Hepatocyte (in vitro differentiated cells): ENCODE results near the gene DSCAML1. TPM values are rescaled to one million over a fixed set of nuclear protein-coding genes. Genes with fewer than 3 reads are reported as not detected.

Experiments
- DNase-seq: peaks from one replicate; pipeline ENCODE4 v3.0.0-alpha.2; 2016; ENCODE audit warnings: low spot score
- H2AFZ ChIP-seq: fragments of 200-600 bp; sonication (generic); 2 replicates; pipeline ENCODE4 v1.6.0; 2016; ENCODE audit warnings: antibody characterized with exemption, mild to moderate bottlenecking
- H3K27ac ChIP-seq: fragments of 200-600 bp; sonication (generic); 2 replicates; pipeline ENCODE4 v1.5.1; 2016; ENCODE audit warnings: mild to moderate bottlenecking
- H3K27me3 ChIP-seq: fragments of 200-600 bp; sonication (generic); 2 replicates; pipeline ENCODE4 v1.6.1; 2016
- H3K36me3 ChIP-seq: fragments of 200-600 bp; sonication (generic); replicated peaks from 2 replicates; pipeline ENCODE4 v1.5.1; 2016; ENCODE audit warnings: low read depth; ENCODE audit not compliant: insufficient read depth
- H3K4me1 ChIP-seq: fragments of 200-600 bp; sonication (generic); 2 replicates; pipeline ENCODE4 v1.5.1; 2016; ENCODE audit warnings: mild to moderate bottlenecking, moderate library complexity; ENCODE audit not compliant: insufficient read depth
- H3K4me2 ChIP-seq: fragments of 200-600 bp; sonication (generic); 2 replicates; pipeline ENCODE4 v1.6.0; 2016
- H3K4me3 ChIP-seq: fragments of 200-600 bp; sonication (generic); 2 replicates; pipeline ENCODE4 v1.5.1; 2016; ENCODE audit warnings: mild to moderate bottlenecking
- H3K79me2 ChIP-seq: fragments of 200-600 bp; sonication (generic); 2 replicates; pipeline ENCODE4 v1.6.0; 2017; ENCODE audit warnings: mild to moderate bottlenecking
- H3K9me2 ChIP-seq: fragments of 200-600 bp; sonication (generic); replicated peaks from 2 replicates; pipeline ENCODE4 v1.6.0; 2017; ENCODE audit warnings: mild to moderate bottlenecking; ENCODE audit not compliant: insufficient read depth
- H3K9me3 ChIP-seq: fragments of 200-600 bp; sonication (generic); 2 replicates; pipeline ENCODE4 v1.5.1; 2016; ENCODE audit warnings: low read depth, mild to moderate bottlenecking
- H4K20me1 ChIP-seq: fragments of 200-600 bp; sonication (generic); 2 replicates; pipeline ENCODE4 v1.6.0; 2016; ENCODE audit warnings: mild to moderate bottlenecking; ENCODE audit not compliant: insufficient read depth, poor library complexity, severe bottlenecking
- CTCF ChIP-seq: fragments of 200-600 bp; sonication (generic); IDR thresholded peaks from 2 replicates; pipeline ENCODE4 v1.5.1; 2016; ENCODE audit warnings: antibody characterized with exemption, mild to moderate bottlenecking; ENCODE audit not compliant: poor library complexity
- EZH2 ChIP-seq: fragments of 200-600 bp; sonication (generic); IDR thresholded peaks from 2 replicates; pipeline ENCODE4 v1.6.1; 2016; ENCODE audit warnings: antibody characterized with exemption, mild to moderate bottlenecking, borderline replicate concordance
- EZH2phosphoT487 ChIP-seq: fragments of 200-600 bp; sonication (generic); IDR thresholded peaks from one replicate; pipeline ENCODE4 v1.6.1; 2018; ENCODE audit warnings: antibody characterized with exemption, mild to moderate bottlenecking, low read depth, moderate library complexity; ENCODE audit not compliant: unreplicated experiment, severe bottlenecking
- WGBS: methylation state at CpG from one replicate; pipeline ENCODE4 v1.1.6; 2016; ENCODE audit warnings: low lambda C conversion rate; ENCODE audit errors: missing lambda C conversion rate; 5-methylcytosine and 5-hydroxymethylcytosine counted together
- polyA plus RNA-seq: library from polyadenylated mRNA; unstranded; fragments of >200 nt; fragmentation: Nextera tagmentation; extraction: Ambion mirVana; gene quantifications from 2 replicates; pipeline ENCODE4 v1.2.1, GENCODE V29; 2016
- total RNA-seq: library from RNA; depleted of rRNA; stranded (reverse); fragments of >200 nt; gene quantifications from 2 replicates; pipeline ENCODE4 v1.2.3, GENCODE V29; 2014

DSCAML1 gene
- total and polyA plus RNA-seq, 2 experiments from 2014 or later = 0.46 to 2.6 TPM

- WGBS = 85% methylated on average over 8 of the region's 8 CpGs
- H3K4me1 ChIP-seq = no peaks in the 10 kb centered on the region
- H2AFZ ChIP-seq = no peak overlapping the region
- H4K20me1 ChIP-seq = no peaks in the 10 kb centered on the region
- H3K9me2 ChIP-seq = no peaks in the 10 kb centered on the region
- no peak overlapping the region for H3K27ac ChIP-seq
- H3K9me3 ChIP-seq = no peaks in the 10 kb centered on the region
- H3K4me2 ChIP-seq = no peak overlapping the region
- no peak for DNase-seq
- no peaks in the 10 kb centered on the region for H3K36me3 ChIP-seq
- no peaks in the 10 kb centered on the region for H3K79me2 ChIP-seq
- TF ChIP-seq CTCF (no peak), EZH2 (no peak), EZH2phosphoT487 (no peak)
- no peak overlapping the region for H3K4me3 ChIP-seq
- peaks cover 41% of the 10 kb centered on the region for H3K27me3 ChIP-seq
Observed at GRCh38 chr11:117585631-117586030, 211.4 kb downstream of the DSCAML1 start.

- Histone ChIP-seq H3K27ac (no peak overlapping the region), H2AFZ (no peak overlapping the region), H3K9me2 (no peaks in the 10 kb centered on the region), H3K27me3 (peaks cover 50% of the 10 kb centered on the region), H4K20me1 (no peaks in the 10 kb centered on the region), H3K79me2 (no peaks in the 10 kb centered on the region), H3K4me1 (no peaks in the 10 kb centered on the region), H3K36me3 (no peaks in the 10 kb centered on the region), H3K4me2 (no peak overlapping the region), H3K4me3 (no peak overlapping the region), H3K9me3 (no peaks in the 10 kb centered on the region)
- TF ChIP-seq CTCF (no peak), EZH2phosphoT487 (no peak), EZH2 (no peak)
- no peak for DNase-seq
- WGBS = 82% methylated on average over 9 of the region's 9 CpGs
Observed at GRCh38 chr11:117584056-117584830, 212.8 kb downstream of the DSCAML1 start.

- WGBS = 71% methylated on average over 15 of the region's 15 CpGs
- no peaks in the 10 kb centered on the region for H3K9me3 ChIP-seq
- H3K4me1 ChIP-seq = no peaks in the 10 kb centered on the region
- H3K4me3 ChIP-seq = no peak overlapping the region
- DNase-seq = no peak
- no peak overlapping the region for H2AFZ ChIP-seq
- no peak for TF ChIP-seq EZH2
- no peak for TF ChIP-seq CTCF
- no peak for TF ChIP-seq EZH2phosphoT487
- H4K20me1 ChIP-seq = no peaks in the 10 kb centered on the region
- no peaks in the 10 kb centered on the region for H3K79me2 ChIP-seq
- no peaks in the 10 kb centered on the region for H3K9me2 ChIP-seq
- peaks cover 41% of the 10 kb centered on the region for H3K27me3 ChIP-seq
- H3K36me3 ChIP-seq = no peaks in the 10 kb centered on the region
- H3K27ac ChIP-seq = no peak overlapping the region
- H3K4me2 ChIP-seq = no peak overlapping the region
Observed at GRCh38 chr11:117583063-117583801, 213.8 kb downstream of the DSCAML1 start.
